Fibroblast of skin of scalp (primary cell): Measurements from ENCODE around the gene NLGN3.
"Not testable (repeated sequence)": the region's sequence is repeated elsewhere in the genome, so short reads cannot be mapped to it uniquely, and the experiment has no call there.

Source experiments
- DNase-seq: peaks from one replicate; pipeline ENCODE4 v3.0.0-alpha.2; 2013

Gene NLGN3

GRCh38 chrX:71170660-71171059, 26.0 kb downstream of the NLGN3 start:
- no peak for DNase-seq

- DNase-seq = no peak
These were observed 26.6 kb downstream of the NLGN3 start for GRCh38 chrX:71171110-71171801.

GRCh38 chrX:71173440-71173839, 28.8 kb downstream of the NLGN3 start:
- no peak for DNase-seq

GRCh38 chrX:71174795-71175194, 30.2 kb downstream of the NLGN3 start:
- DNase-seq = no peak

- no peak for DNase-seq
These were observed 30.9 kb downstream of the NLGN3 start for GRCh38 chrX:71175531-71175930.

- DNase-seq = peak; percentile 6
These were observed 32.7 kb downstream of the NLGN3 start for GRCh38 chrX:71177327-71177726.

- peak; percentile 69 for DNase-seq
These were observed 34.3 kb downstream of the NLGN3 start for GRCh38 chrX:71178908-71179307.

- not testable (repeated sequence) for DNase-seq
These were observed 36.1 kb downstream of the NLGN3 start for GRCh38 chrX:71180579-71181265.

GRCh38 chrX:71181558-71181909, 36.9 kb downstream of the NLGN3 start:
- no peak for DNase-seq

GRCh38 chrX:71181910-71182799, 37.5 kb downstream of the NLGN3 start:
- peak; percentile 97 for DNase-seq

- no peak for DNase-seq
These were observed 38.2 kb downstream of the NLGN3 start for GRCh38 chrX:71182871-71183270.

GRCh38 chrX:71183341-71183740, 38.7 kb downstream of the NLGN3 start:
- no peak for DNase-seq

- DNase-seq = no peak
These were observed 39.5 kb downstream of the NLGN3 start for GRCh38 chrX:71184092-71184491.

- no peak for DNase-seq
These were observed 40.3 kb downstream of the NLGN3 start for GRCh38 chrX:71184803-71185495.

GRCh38 chrX:71191248-71191647, 46.6 kb downstream of the NLGN3 start:
- no peak for DNase-seq

GRCh38 chrX:71195964-71196649, 51.5 kb downstream of the NLGN3 start:
- no peak for DNase-seq

GRCh38 chrX:71198066-71198465, 53.4 kb downstream of the NLGN3 start:
- no peak for DNase-seq

- no peak for DNase-seq
These were observed 54.8 kb downstream of the NLGN3 start for GRCh38 chrX:71199252-71200008.

- peak; percentile 48 for DNase-seq
These were observed 66.2 kb downstream of the NLGN3 start for GRCh38 chrX:71210816-71211215.

GRCh38 chrX:71212536-71212935, 67.9 kb downstream of the NLGN3 start:
- DNase-seq = no peak

GRCh38 chrX:71214152-71214551, 69.5 kb downstream of the NLGN3 start:
- no peak for DNase-seq
